ENCODE measurements around the gene GALNT16. TPM values are rescaled to one million over a fixed set of nuclear protein-coding genes. Genes with fewer than 3 reads are reported as not detected.

GALNT16 gene
- total and polyA plus RNA-seq, 2 donors (not counting 1 experiment from before 2014, with no cell fraction given) = 9.6 to 27.7 TPM

GRCh38 chr14:69317780-69318179 lies 57.8 kb downstream of the GALNT16 start:
- Histone ChIP-seq H3K9me3 (ENCODE audit: control insufficient read depth, insufficient read depth, low read depth, low read length) (no peaks in the 10 kb centered on the region), H3K4me2 (ENCODE audit: extremely low read depth, insufficient read depth, low read length) (peak overlapping the region; percentile 56), H3K4me1 (ENCODE audit: control insufficient read depth, extremely low read depth, insufficient read depth, low read length) (peaks cover 18% of the 10 kb centered on the region), H3K27ac (ENCODE audit: insufficient read depth, low read length) (peak overlapping the region; percentile 79), H3K27me3 (ENCODE audit: control insufficient read depth, insufficient read depth, low read length) (no peaks in the 10 kb centered on the region), H3K4me3 (replicated peaks in 1 of 4; ENCODE audit: control extremely low read depth in 1 of 4, insufficient read depth in 1 of 4, low read depth in 3 of 4, low read length in 4 of 4) (no peak overlapping the region), H3K36me3 (ENCODE audit: control insufficient read depth, insufficient read depth, low read length) (no peaks in the 10 kb centered on the region), H3K79me2 (ENCODE audit: control insufficient read depth, insufficient read depth, low read length) (no peaks in the 10 kb centered on the region), H2AFZ (ENCODE audit: low read length) (no peak overlapping the region), H4K20me1 (ENCODE audit: control insufficient read depth, extremely low read depth, insufficient read depth, low read length) (no peaks in the 10 kb centered on the region), H3K9ac (ENCODE audit: insufficient read depth, low read length) (no peak overlapping the region)
- TF ChIP-seq, protein P1, sequence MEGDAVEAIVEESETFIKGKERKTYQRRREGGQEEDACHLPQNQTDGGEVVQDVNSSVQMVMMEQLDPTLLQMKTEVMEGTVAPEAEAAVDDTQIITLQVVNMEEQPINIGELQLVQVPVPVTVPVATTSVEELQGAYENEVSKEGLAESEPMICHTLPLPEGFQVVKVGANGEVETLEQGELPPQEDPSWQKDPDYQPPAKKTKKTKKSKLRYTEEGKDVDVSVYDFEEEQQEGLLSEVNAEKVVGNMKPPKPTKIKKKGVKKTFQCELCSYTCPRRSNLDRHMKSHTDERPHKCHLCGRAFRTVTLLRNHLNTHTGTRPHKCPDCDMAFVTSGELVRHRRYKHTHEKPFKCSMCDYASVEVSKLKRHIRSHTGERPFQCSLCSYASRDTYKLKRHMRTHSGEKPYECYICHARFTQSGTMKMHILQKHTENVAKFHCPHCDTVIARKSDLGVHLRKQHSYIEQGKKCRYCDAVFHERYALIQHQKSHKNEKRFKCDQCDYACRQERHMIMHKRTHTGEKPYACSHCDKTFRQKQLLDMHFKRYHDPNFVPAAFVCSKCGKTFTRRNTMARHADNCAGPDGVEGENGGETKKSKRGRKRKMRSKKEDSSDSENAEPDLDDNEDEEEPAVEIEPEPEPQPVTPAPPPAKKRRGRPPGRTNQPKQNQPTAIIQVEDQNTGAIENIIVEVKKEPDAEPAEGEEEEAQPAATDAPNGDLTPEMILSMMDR (conservative IDR thresholded peaks at IDR 0.05 in 1 of 2, IDR thresholded peaks at IDR 0.05 in 1 of 2; ENCODE audit: low read depth in 1 of 2, low read length in 2 of 2) = no peak
- no peak for TF ChIP-seq EZH2 (IDR thresholded peaks at IDR 0.05; ENCODE audit: low read length, missing control alignments)
- no peak for DNase-seq (ENCODE audit: low read depth in 2 of 2)

DNA sequence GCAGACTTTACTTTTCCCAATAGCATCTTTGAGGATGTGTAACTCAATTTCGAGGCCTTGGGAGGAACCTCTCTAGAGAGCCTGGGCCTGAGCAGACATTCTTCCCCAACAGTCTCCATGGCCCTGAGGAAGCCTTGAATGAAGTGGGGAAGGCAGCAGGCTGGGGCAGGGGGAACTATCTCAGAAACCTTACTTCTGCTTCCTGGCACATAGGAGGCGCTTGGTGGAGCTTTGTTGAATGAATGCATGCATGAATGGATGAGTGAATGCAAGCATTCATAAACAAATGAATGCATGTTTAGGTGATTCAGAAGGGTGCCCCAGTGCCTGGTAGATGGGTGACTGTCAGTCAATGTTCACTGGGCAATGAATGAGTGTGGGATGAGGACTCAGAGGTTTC lies 58.3 kb downstream of the GALNT16 start:
- peak overlapping the region; percentile 79 for H3K27ac ChIP-seq (ENCODE audit: insufficient read depth, low read length)
- H3K4me2 ChIP-seq (ENCODE audit: extremely low read depth, insufficient read depth, low read length) = no peak overlapping the region
- DNase-seq (ENCODE audit: low read depth in 2 of 2) = no peak

DNA sequence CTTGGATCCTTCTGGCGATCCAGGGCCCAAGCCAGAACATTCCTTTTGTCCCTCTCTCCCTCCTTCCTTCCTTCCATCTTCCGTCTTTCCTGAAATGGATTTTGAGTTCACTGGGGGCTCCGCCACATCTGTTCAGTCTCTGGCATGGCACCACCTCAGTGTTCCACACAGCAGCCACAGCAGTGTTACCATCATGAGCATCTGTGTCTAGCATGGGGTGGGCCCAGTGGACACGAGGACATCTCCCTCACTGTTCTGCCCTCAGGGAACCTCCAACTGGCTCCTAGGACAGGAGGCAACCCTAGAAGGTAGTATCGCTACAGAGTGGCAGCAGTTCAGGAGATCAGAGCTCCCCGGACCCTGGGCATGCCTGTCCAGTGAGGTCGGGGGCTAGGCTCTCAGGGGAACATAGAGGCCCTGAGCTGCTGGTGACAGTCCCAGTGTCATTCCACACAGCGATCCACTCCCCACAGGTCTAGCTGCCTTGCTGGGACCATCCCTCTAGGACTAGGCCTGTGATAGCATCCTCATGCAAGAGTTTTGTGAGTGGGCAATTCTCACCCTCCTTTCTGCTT lies 59.0 kb downstream of the GALNT16 start:
- peaks cover 18% of the 10 kb centered on the region for H3K4me1 ChIP-seq (ENCODE audit: control insufficient read depth, extremely low read depth, insufficient read depth, low read length)
- no peak overlapping the region for H3K4me3 ChIP-seq (replicated peaks in 1 of 4; ENCODE audit: control extremely low read depth in 1 of 4, insufficient read depth in 1 of 4, low read depth in 3 of 4, low read length in 4 of 4)
- TF ChIP-seq, protein P1 (conservative IDR thresholded peaks at IDR 0.05 in 1 of 2, IDR thresholded peaks at IDR 0.05 in 1 of 2; ENCODE audit: low read depth in 1 of 2, low read length in 2 of 2) = no peak
- no peak for TF ChIP-seq EZH2 (IDR thresholded peaks at IDR 0.05; ENCODE audit: low read length, missing control alignments)
- H3K79me2 ChIP-seq (ENCODE audit: control insufficient read depth, insufficient read depth, low read length) = no peaks in the 10 kb centered on the region
- H3K27me3 ChIP-seq (ENCODE audit: control insufficient read depth, insufficient read depth, low read length) = no peaks in the 10 kb centered on the region
- H3K27ac ChIP-seq (ENCODE audit: insufficient read depth, low read length) = no peak overlapping the region
- no peak for DNase-seq (ENCODE audit: low read depth in 2 of 2)
- no peaks in the 10 kb centered on the region for H3K36me3 ChIP-seq (ENCODE audit: control insufficient read depth, insufficient read depth, low read length)
- H3K9ac ChIP-seq (ENCODE audit: insufficient read depth, low read length) = no peak overlapping the region
- H3K9me3 ChIP-seq (ENCODE audit: control insufficient read depth, insufficient read depth, low read depth, low read length) = no peaks in the 10 kb centered on the region
- H2AFZ ChIP-seq (ENCODE audit: low read length) = no peak overlapping the region
- no peaks in the 10 kb centered on the region for H4K20me1 ChIP-seq (ENCODE audit: control insufficient read depth, extremely low read depth, insufficient read depth, low read length)
- H3K4me2 ChIP-seq (ENCODE audit: extremely low read depth, insufficient read depth, low read length) = no peak overlapping the region

More for the DNA sequence above, 58.3 kb downstream of the GALNT16 start:
- Histone ChIP-seq H2AFZ (ENCODE audit: low read length) (no peak overlapping the region), H3K36me3 (ENCODE audit: control insufficient read depth, insufficient read depth, low read length) (no peaks in the 10 kb centered on the region), H3K9me3 (ENCODE audit: control insufficient read depth, insufficient read depth, low read depth, low read length) (no peaks in the 10 kb centered on the region), H4K20me1 (ENCODE audit: control insufficient read depth, extremely low read depth, insufficient read depth, low read length) (no peaks in the 10 kb centered on the region), H3K79me2 (ENCODE audit: control insufficient read depth, insufficient read depth, low read length) (no peaks in the 10 kb centered on the region), H3K9ac (ENCODE audit: insufficient read depth, low read length) (no peak overlapping the region), H3K27me3 (ENCODE audit: control insufficient read depth, insufficient read depth, low read length) (no peaks in the 10 kb centered on the region), H3K4me3 (replicated peaks in 1 of 4; ENCODE audit: control extremely low read depth in 1 of 4, insufficient read depth in 1 of 4, low read depth in 3 of 4, low read length in 4 of 4) (no peak overlapping the region), H3K4me1 (ENCODE audit: control insufficient read depth, extremely low read depth, insufficient read depth, low read length) (peaks cover 18% of the 10 kb centered on the region)
- TF ChIP-seq, protein P1 (conservative IDR thresholded peaks at IDR 0.05 in 1 of 2, IDR thresholded peaks at IDR 0.05 in 1 of 2; ENCODE audit: low read depth in 1 of 2, low read length in 2 of 2) = no peak
